Measurements from ENCODE around the gene TMEM18. TPM values are rescaled to one million over a fixed set of nuclear protein-coding genes. Genes with fewer than 3 reads are reported as not detected.

Gene TMEM18
- total RNA-seq, 4 donors from 2014 or later, result 20.1 to 44.1 (median 23.4) TPM

DNA sequence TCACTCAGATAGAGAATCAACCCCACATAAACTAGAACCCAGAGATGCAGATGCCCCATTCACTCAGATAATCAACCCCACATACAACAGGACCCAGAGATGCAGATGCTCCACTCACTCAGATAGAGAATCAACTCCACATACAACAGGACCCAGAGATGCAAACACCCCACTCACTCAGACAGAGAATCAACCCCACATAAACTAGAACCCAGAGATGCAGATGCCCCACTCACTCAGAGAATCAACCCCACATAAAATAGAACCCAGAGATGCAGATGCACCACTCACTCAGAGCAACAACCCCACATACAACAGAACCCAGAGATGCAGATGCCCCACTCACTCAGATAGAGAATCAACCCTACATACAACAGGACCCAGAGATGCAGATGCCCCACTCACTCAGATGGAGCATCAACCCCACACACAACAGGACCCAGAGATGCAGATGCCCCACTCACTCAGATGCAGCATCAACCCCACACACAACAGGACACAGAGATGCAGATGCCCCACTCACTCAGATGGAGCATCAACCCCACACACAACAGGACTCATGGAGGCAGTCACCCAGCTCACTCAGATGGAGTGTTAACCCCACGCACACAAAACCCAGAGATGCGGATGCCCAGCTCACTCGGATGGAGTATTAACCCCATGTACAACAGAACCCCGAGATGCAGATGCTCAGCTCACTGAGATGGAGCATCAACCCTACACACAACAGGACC lies 11.7 kb downstream of the TMEM18 start:
- H3K4me3 ChIP-seq, result no peak overlapping the region
- TF ChIP-seq, protein P1, sequence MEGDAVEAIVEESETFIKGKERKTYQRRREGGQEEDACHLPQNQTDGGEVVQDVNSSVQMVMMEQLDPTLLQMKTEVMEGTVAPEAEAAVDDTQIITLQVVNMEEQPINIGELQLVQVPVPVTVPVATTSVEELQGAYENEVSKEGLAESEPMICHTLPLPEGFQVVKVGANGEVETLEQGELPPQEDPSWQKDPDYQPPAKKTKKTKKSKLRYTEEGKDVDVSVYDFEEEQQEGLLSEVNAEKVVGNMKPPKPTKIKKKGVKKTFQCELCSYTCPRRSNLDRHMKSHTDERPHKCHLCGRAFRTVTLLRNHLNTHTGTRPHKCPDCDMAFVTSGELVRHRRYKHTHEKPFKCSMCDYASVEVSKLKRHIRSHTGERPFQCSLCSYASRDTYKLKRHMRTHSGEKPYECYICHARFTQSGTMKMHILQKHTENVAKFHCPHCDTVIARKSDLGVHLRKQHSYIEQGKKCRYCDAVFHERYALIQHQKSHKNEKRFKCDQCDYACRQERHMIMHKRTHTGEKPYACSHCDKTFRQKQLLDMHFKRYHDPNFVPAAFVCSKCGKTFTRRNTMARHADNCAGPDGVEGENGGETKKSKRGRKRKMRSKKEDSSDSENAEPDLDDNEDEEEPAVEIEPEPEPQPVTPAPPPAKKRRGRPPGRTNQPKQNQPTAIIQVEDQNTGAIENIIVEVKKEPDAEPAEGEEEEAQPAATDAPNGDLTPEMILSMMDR (IDR thresholded peaks at IDR 0.05), result no peak
- TF ChIP-seq POLR2A (IDR thresholded peaks at IDR 0.05) (no peak), EP300 (IDR thresholded peaks at IDR 0.05) (no peak)
- WGBS, 2 donors, result 96% methylated on average over 4 of the region's 4 CpGs
- no peak overlapping the region for H3K27ac ChIP-seq
- peaks cover 0 to 79% (median 0%) of the 10 kb centered on the region in 3 donors for H3K36me3 ChIP-seq
- peaks cover 0 to 4% of the 10 kb centered on the region in 2 donors for H3K27me3 ChIP-seq
- H3K4me1 ChIP-seq, result no peaks in the 10 kb centered on the region
- no peak for DNase-seq (ENCODE audit: low spot score in 2 of 2)
- peaks cover 0 to 22% (median 0%) of the 10 kb centered on the region in 4 donors for H3K9me3 ChIP-seq

DNA sequence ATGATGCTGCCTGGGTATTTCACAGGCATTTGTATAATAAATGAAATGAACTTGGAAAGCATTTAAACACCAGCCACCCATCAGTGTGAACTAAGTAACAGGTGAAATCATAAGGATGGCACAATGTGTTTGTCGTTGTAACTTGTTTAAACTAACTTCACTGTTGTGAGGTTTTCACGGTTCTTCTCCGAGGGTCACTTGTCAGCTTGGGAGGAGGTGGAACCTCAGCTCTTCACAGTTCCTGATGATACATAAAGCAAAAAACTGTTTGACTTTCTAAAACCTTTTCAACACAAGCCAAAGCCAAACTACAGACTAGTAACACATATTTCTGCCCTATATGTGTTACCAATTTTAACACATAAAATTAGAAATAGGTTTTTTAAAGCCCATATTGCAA lies 13.1 kb downstream of the TMEM18 start:
- no peak for DNase-seq (ENCODE audit: low spot score in 2 of 2)
- H3K9me3 ChIP-seq, result peaks cover 0 to 22% (median 0%) of the 10 kb centered on the region in 4 donors
- TF ChIP-seq POLR2A (IDR thresholded peaks at IDR 0.05) (no peak), EP300 (IDR thresholded peaks at IDR 0.05) (no peak)
- TF ChIP-seq, protein P1 (IDR thresholded peaks at IDR 0.05), result no peak
- H3K27ac ChIP-seq, result no peak overlapping the region
- WGBS, 2 donors, result 92 to 95% methylated on average over 3 of the region's 3 CpGs
- no peaks in the 10 kb centered on the region for H3K4me1 ChIP-seq
- H3K36me3 ChIP-seq, result peaks cover 0 to 65% (median 0%) of the 10 kb centered on the region in 3 donors
- peaks cover 0 to 8% of the 10 kb centered on the region in 2 donors for H3K27me3 ChIP-seq
- no peak overlapping the region for H3K4me3 ChIP-seq

DNA sequence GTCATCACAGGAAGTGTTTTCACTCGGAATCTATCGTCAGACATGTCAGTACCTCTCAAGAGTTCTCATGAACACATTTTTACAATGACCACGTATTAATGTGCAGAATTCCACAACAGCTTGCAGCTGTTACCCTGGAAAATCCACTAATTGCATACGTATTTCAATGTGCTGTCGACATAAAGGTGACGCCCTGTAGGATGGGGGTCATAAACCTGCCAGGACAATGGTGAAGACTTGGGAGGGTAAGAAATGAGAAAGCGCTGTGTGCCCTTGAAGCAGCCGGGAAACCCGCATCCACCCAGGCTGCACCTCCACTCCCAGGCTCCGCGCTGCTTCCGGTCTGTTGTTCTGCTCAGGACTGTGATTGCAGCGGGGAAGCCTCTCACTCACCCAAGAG lies 14.0 kb downstream of the TMEM18 start:
- H3K36me3 ChIP-seq, result peaks cover 0 to 57% (median 0%) of the 10 kb centered on the region in 3 donors
- H3K27me3 ChIP-seq, result peaks cover 0 to 16% of the 10 kb centered on the region in 2 donors
- peaks cover 0 to 22% (median 0%) of the 10 kb centered on the region in 4 donors for H3K9me3 ChIP-seq
- H3K27ac ChIP-seq, result no peak overlapping the region
- DNase-seq (ENCODE audit: low spot score in 2 of 2), result no peak
- H3K4me3 ChIP-seq, result no peak overlapping the region
- no peaks in the 10 kb centered on the region for H3K4me1 ChIP-seq
- no peak for TF ChIP-seq POLR2A (IDR thresholded peaks at IDR 0.05)
- TF ChIP-seq, protein P1 (IDR thresholded peaks at IDR 0.05), result no peak
- no peak for TF ChIP-seq EP300 (IDR thresholded peaks at IDR 0.05)
- 77 to 81% methylated on average over 13 of the region's 13 CpGs for WGBS, 2 donors

DNA sequence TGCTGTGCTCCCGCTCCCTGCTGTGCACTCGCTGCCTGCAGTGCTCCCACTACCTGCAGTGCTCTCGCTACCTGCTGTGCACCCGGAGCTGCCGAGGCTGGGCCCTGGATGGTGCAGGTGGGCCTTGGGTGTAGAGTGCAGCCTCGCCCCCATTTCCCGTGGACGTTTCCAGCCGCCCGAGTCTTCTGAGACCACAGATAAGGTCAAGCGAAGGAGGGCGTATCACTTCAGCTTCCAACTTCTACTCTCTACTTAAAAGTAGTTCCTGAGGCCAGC lies 15.9 kb downstream of the TMEM18 start:
- Histone ChIP-seq H3K9me3 (peaks cover 0 to 18% (median 0%) of the 10 kb centered on the region in 4 donors), H3K27ac (no peak overlapping the region), H3K27me3 (peaks cover 0 to 25% of the 10 kb centered on the region in 2 donors), H3K4me1 (no peaks in the 10 kb centered on the region), H3K36me3 (peaks cover 0 to 37% (median 0%) of the 10 kb centered on the region in 3 donors), H3K4me3 (no peak overlapping the region)
- DNase-seq (ENCODE audit: low spot score in 2 of 2), result no peak
- TF ChIP-seq POLR2A (IDR thresholded peaks at IDR 0.05) (no peak), EP300 (IDR thresholded peaks at IDR 0.05) (no peak)
- TF ChIP-seq, protein P1 (IDR thresholded peaks at IDR 0.05), result no peak
- 84 to 100% methylated on average over 3 to 12 of the region's 12 CpGs for WGBS, 2 donors

DNA sequence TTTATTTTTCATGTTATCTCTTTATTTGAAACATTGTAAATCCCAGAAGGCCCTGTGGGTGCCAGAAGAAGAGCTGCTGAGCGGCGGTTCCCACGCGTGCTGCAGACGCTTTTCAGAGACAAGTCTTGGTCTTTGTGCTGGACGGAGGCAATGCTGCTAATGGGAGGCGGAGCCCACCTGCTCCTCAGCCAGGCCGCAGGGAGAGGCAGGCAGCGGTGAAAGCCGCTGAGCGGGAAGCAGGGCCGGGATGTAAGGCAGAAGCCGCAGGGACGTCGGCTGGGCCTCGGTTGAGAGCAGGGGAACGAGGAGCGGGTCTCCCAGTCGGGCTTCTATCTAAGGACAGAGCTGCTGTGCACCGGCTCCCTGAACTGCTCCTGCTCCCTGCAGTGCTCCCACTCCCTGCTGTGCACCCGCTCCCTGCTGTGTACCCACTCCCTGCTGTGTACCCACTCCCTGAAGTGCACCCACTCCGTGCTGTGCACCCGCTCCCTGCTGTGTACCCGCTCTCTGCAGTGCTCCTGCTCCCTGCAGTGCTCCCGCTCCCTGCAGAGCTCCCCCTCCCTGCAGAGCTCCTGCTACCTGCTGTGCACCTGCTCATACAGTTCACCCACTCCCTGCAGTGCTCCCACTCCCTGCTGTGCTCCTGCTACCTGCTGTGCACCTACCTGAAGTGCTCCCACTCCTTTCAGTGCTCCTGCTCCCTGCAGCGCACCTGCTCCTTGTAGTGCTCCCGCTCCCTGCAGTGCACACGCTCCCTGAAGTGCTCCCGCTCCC lies 16.4 kb downstream of the TMEM18 start:
- WGBS, 2 donors, result 54 to 58% methylated on average over 24 to 29 of the region's 29 CpGs
- H3K9me3 ChIP-seq, result peaks cover 0 to 13% (median 0%) of the 10 kb centered on the region in 4 donors

More for the DNA sequence above, 16.4 kb downstream of the TMEM18 start:
- no peak overlapping the region for H3K4me3 ChIP-seq
- peaks cover 0 to 25% of the 10 kb centered on the region in 2 donors for H3K27me3 ChIP-seq
- TF ChIP-seq, protein P1 (IDR thresholded peaks at IDR 0.05), result no peak
- no peak for TF ChIP-seq EP300 (IDR thresholded peaks at IDR 0.05)
- no peak for TF ChIP-seq POLR2A (IDR thresholded peaks at IDR 0.05)
- H3K36me3 ChIP-seq, result peaks cover 0 to 32% (median 0%) of the 10 kb centered on the region in 3 donors
- no peaks in the 10 kb centered on the region for H3K4me1 ChIP-seq
- no peak for DNase-seq (ENCODE audit: low spot score in 2 of 2)
- H3K27ac ChIP-seq, result no peak overlapping the region

All from tibial nerve (tissue), 4 donors.